ENCODE measurements around the gene DHPS. TPM values are rescaled to one million over a fixed set of nuclear protein-coding genes. Genes with fewer than 3 reads are reported as not detected.

Gene DHPS
- total and polyA plus RNA-seq, 2 of the 13 experiments (the other 11 are each of a cell fraction or from before 2014, with no cell fraction given): 43.3 to 84.3 TPM

DNA sequence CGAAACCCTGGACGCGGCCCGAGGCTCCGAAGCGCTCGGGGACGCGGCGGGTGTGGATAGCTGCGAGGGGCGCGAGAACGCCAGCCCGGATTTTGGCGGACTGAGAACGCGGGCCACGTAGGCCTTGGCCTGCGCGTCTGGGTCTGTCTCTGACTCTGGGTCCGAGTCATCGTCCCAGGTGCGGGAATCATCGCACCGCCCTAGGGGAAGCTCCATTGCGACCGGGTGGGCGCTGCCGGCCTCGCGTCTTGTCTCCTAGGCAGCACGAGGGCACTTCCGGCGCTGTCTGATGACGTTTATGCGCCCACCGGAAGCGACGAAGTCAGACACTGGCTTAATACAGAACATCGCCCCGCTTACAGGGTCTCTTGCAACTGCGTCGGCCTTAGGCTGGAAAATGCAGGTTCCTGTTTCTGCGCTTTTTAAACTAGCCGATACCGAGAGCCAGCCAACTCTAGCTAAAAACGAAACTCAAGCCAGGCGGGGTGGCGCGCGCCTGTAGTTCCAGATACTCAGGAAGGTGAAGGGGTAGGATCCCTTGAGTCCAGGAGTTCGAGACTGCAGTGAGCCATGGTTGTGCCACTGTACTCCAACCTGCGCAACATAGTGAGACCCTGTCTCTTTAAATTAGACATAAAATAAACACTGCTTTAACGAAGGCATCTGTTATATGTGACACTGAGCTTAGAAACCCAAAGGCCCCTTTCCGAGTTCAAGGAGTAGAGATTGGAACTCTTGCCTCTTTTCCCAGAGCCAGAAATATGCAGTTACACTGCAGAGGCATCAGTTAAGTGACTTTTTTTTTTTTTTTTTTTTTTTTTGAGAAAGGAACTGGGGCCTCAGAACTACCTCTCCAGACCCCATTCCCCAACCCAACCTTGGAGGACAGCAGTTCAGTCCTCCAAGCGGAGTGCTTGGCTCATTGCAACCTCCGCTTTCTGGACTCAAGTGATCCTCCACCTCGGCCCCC lies 15.0 kb upstream of the DHPS start, which contains the start of gene FBXW9 (continued):
- TF ChIP-seq, protein P1, sequence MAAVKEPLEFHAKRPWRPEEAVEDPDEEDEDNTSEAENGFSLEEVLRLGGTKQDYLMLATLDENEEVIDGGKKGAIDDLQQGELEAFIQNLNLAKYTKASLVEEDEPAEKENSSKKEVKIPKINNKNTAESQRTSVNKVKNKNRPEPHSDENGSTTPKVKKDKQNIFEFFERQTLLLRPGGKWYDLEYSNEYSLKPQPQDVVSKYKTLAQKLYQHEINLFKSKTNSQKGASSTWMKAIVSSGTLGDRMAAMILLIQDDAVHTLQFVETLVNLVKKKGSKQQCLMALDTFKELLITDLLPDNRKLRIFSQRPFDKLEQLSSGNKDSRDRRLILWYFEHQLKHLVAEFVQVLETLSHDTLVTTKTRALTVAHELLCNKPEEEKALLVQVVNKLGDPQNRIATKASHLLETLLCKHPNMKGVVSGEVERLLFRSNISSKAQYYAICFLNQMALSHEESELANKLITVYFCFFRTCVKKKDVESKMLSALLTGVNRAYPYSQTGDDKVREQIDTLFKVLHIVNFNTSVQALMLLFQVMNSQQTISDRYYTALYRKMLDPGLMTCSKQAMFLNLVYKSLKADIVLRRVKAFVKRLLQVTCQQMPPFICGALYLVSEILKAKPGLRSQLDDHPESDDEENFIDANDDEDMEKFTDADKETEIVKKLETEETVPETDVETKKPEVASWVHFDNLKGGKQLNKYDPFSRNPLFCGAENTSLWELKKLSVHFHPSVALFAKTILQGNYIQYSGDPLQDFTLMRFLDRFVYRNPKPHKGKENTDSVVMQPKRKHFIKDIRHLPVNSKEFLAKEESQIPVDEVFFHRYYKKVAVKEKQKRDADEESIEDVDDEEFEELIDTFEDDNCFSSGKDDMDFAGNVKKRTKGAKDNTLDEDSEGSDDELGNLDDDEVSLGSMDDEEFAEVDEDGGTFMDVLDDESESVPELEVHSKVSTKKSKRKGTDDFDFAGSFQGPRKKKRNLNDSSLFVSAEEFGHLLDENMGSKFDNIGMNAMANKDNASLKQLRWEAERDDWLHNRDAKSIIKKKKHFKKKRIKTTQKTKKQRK (IDR thresholded peaks at IDR 0.05; ENCODE audit: low read length): no peak
- TF ChIP-seq RBM22 (optimal IDR thresholded peaks at IDR 0.05; ENCODE audit: low read length) (peak; percentile 99), POLR2AphosphoS2 (IDR thresholded peaks at IDR 0.05; ENCODE audit: low read depth, low read length) (peak; percentile 98), ZNF605 (CRISPR knock-in tag; IDR thresholded peaks at IDR 0.05) (peak; percentile 44; the same call in 1 of the 2 replicates)

DNA sequence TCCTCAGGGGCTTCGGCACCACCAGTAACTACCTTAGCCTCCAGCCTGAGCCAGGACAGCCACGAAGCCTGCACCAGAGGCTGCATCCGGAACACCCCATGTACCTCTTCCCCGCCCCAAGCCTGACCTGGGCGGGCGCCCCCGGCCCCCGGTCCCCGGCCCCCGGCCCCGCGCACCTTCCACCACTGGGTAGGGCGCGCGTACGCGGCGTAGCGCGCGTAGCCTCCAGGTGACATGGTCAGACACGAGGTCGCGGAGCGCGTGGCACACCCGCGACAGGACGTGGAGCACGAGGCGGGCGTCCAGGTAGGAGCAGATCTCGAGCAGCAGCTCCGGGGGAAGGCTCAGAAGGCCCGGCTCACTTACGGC lies 14.3 kb upstream of the DHPS start:
- Histone ChIP-seq H2AFZ (ENCODE audit: low read length) (no peak overlapping the region), H3K9me3 (ENCODE audit: low read length) (no peaks in the 10 kb centered on the region), H3K36me3 (replicated peaks in 1 of 2; ENCODE audit: control insufficient read depth in 1 of 2, insufficient read depth in 2 of 2, low read length in 2 of 2) (peaks cover 6 to 9% of the 10 kb centered on the region in 2 experiments; a peak in 3 of 5 replicates), H3K27me3 (ENCODE audit: control insufficient read depth in 1 of 2, insufficient read depth in 2 of 2, low read length in 2 of 2) (no peaks in the 10 kb centered on the region; a peak in 1 of 5 replicates), H3K4me1 (ENCODE audit: insufficient read depth, low read length) (peaks cover 16% of the 10 kb centered on the region), H3K27ac (ENCODE audit: extremely low read length, insufficient read depth, low read length) (peak overlapping the region; percentile 76), H3K79me2 (ENCODE audit: insufficient read depth, low read length) (peaks cover 4% of the 10 kb centered on the region), H4K20me1 (ENCODE audit: insufficient read depth, low read length) (no peaks in the 10 kb centered on the region), H3K9ac (ENCODE audit: insufficient read depth, low read depth, low read length) (peak overlapping the region; percentile 81), H3K4me2 (ENCODE audit: low read depth, low read length) (peak overlapping the region; percentile 86), H3K4me3 (replicated peaks in 1 of 3; ENCODE audit: insufficient read depth in 1 of 3, low read depth in 2 of 3, low read length in 3 of 3) (peak overlapping the region; percentile 79 to 100 (median 92))
- POLR2A ChIA-PET: interaction anchor here (1.0 to 2.5 kb wide), 6 partner anchors 10 to 38 kb away, joined by 3 to 9 read pairs (median 6); partner anchors contain the start of genes DHPS, TNPO2 and TRIR
- in situ Hi-C loops (cut with HindIII; ENCODE audit: extremely low pct_ligation_motif_present, low pct_unique_long_range_greater_than_20kb): no loop called here
- intact Hi-C loops (cut with micrococcal nuclease; ENCODE audit: unreplicated experiment): no loop called here
- ATAC-seq (peak; percentile 45), FAIRE-seq (no peak), DNase-seq (ENCODE audit: low spot score) (no peak)
- 4% methylated on average over 3 of the region's 36 CpGs for WGBS (ENCODE audit: low lambda C conversion rate)
- CTCF ChIA-PET (ENCODE audit: low intra/inter-chr PET ratio, low total read pairs): no interaction called here
- no TSS peak for BruUV-seq (replicated peaks)
- no peak for TF ChIP-seq ZNF747 (CRISPR knock-in tag; IDR thresholded peaks at IDR 0.05; ENCODE audit: borderline replicate concordance)
- 0 out of 2 replicates have a peak, but pooled peaks have one; percentile 43 for TF ChIP-seq ZNF34 (CRISPR knock-in tag; IDR thresholded peaks at IDR 0.05; ENCODE audit: borderline replicate concordance)
- TF ChIP-seq, protein P2, sequence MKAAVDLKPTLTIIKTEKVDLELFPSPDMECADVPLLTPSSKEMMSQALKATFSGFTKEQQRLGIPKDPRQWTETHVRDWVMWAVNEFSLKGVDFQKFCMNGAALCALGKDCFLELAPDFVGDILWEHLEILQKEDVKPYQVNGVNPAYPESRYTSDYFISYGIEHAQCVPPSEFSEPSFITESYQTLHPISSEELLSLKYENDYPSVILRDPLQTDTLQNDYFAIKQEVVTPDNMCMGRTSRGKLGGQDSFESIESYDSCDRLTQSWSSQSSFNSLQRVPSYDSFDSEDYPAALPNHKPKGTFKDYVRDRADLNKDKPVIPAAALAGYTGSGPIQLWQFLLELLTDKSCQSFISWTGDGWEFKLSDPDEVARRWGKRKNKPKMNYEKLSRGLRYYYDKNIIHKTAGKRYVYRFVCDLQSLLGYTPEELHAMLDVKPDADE (CRISPR knock-in tag; IDR thresholded peaks at IDR 0.05): 0 out of 2 replicates have a peak, but pooled peaks have one; percentile 38
- TF ChIP-seq NFIB (CRISPR knock-in tag; IDR thresholded peaks at IDR 0.05; ENCODE audit: borderline replicate concordance): no peak
- peak; percentile 56; the same call in 1 of the 2 replicates for TF ChIP-seq MYC (CRISPR knock-in tag; IDR thresholded peaks at IDR 0.05; ENCODE audit: borderline replicate concordance)
